HG02885 (cell line): ENCODE measurements around the gene LCOR.

Source experiments
- ATAC-seq: cut with Tn5 transposase; IDR thresholded peaks from one replicate; pipeline ENCODE4 v1.9.1; 2021; ENCODE audit warnings: mild to moderate bottlenecking; ENCODE audit not compliant: unreplicated experiment, poor library complexity

The LCOR gene

DNA sequence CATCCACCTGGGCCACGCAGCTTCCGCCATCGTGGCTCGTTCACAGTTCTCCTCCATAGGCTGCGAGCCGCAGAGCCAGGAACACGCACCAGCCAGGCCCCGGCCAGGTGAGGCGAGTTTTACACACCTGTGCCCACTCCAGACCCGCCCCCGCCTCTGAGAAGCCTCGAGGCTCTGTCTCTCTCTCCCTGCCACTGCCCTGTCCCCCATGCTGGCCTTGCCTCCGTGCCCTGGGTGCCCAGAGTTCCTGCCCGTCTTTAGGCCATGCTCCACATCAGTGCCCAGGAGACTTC is 211.4 kb downstream of the LCOR start:
- no peak for ATAC-seq
